Testis (tissue), 2 donors: ENCODE results near the gene CDC14A.

Source experiments
- POLR2A ChIP-seq: fragments of 450-650 bp; IDR thresholded peaks from one replicate; pipeline ENCODE4 v1.6.1; 2017; ENCODE audit warnings: antibody characterized with exemption, mild to moderate bottlenecking, moderate library complexity
- TF ChIP-seq, protein P1 (sequence below), 3 experiments: fragments of 450-650 bp in 2 of 3; fragments of 200-600 bp in 1 of 3; sonication (generic) in 1 of 3; IDR thresholded peaks; one replicate each; pipeline ENCODE4 v1.5.1; 2016 to 2019; ENCODE audit warnings: antibody characterized with exemption in 3 of 3, mild to moderate bottlenecking in 2 of 3, moderate library complexity in 1 of 3

DNA sequence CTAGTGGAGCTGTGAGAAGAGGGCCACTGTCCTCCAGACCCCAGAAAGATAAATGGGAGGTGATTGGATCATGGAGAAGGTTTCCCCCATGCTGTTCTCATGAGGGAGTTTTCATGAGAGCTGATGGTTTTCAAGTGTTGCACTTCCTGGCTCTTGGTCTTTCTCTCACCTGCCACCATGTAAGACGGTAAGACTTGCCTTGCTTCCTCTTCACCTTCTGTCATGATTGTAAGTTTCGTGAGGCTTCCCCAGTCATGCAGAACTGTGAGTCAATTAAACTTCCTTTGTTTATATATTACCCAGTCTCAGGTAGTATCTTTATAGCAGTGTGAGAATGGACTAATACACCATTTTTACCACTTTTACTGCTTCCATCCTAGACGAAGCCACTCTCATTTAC, 213.2 kb downstream of the CDC14A start:
- TF ChIP-seq, protein P1, sequence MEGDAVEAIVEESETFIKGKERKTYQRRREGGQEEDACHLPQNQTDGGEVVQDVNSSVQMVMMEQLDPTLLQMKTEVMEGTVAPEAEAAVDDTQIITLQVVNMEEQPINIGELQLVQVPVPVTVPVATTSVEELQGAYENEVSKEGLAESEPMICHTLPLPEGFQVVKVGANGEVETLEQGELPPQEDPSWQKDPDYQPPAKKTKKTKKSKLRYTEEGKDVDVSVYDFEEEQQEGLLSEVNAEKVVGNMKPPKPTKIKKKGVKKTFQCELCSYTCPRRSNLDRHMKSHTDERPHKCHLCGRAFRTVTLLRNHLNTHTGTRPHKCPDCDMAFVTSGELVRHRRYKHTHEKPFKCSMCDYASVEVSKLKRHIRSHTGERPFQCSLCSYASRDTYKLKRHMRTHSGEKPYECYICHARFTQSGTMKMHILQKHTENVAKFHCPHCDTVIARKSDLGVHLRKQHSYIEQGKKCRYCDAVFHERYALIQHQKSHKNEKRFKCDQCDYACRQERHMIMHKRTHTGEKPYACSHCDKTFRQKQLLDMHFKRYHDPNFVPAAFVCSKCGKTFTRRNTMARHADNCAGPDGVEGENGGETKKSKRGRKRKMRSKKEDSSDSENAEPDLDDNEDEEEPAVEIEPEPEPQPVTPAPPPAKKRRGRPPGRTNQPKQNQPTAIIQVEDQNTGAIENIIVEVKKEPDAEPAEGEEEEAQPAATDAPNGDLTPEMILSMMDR (IDR thresholded peaks at IDR 0.05), result no peak
- TF ChIP-seq POLR2A, result no peak
